ENCODE measurements around the gene UNC13D. TPM values are rescaled to one million over a fixed set of nuclear protein-coding genes. Genes with fewer than 3 reads are reported as not detected.

The UNC13D gene
- total RNA-seq, 1 donor from 2014 or later = 1.6 TPM

Other genes with a start within 250 kb of the UNC13D start
- 3.7 TPM for gene SMIM5, start 211.0 kb downstream of the UNC13D start, total RNA-seq
- 11.0 TPM for gene RECQL5, start 177.2 kb downstream of the UNC13D start, total RNA-seq
- gene SAP30BP, start 177.1 kb downstream of the UNC13D start, total RNA-seq = 36.5 TPM
- gene ITGB4, start 122.9 kb downstream of the UNC13D start, total RNA-seq = 3.1 TPM
- 29.2 TPM for gene GALK1, start 79.2 kb downstream of the UNC13D start, total RNA-seq
- gene UNK, start 59.6 kb downstream of the UNC13D start, total RNA-seq = 15.7 TPM
- 17.7 TPM for gene WBP2, start 10.9 kb upstream of the UNC13D start, total RNA-seq
- gene TRIM47, start 34.2 kb upstream of the UNC13D start, total RNA-seq = 23.5 TPM
- 20.4 TPM for gene TRIM65, start 52.5 kb upstream of the UNC13D start, total RNA-seq
- 32.9 TPM for gene MRPL38, start 60.5 kb upstream of the UNC13D start, total RNA-seq
- gene FBF1, start 96.6 kb upstream of the UNC13D start, total RNA-seq = 6.3 TPM
- gene ACOX1, start 134.8 kb upstream of the UNC13D start, total RNA-seq = 32.4 TPM
- gene TEN1, start 134.8 kb upstream of the UNC13D start, total RNA-seq = 3.1 TPM
- gene CDK3, start 156.5 kb upstream of the UNC13D start, total RNA-seq = 1.6 TPM
- gene EVPL, start 182.9 kb upstream of the UNC13D start, total RNA-seq = under 0.01 TPM
- gene SRP68, start 228.1 kb upstream of the UNC13D start, total RNA-seq = 41.8 TPM
- not detected for gene GALR2, start 230.4 kb upstream of the UNC13D start, total RNA-seq
- gene ZACN, start 234.8 kb upstream of the UNC13D start, total RNA-seq = not detected